GM21717 (cell line): Measurements from ENCODE around the gene TCTN2.

ENCODE experiments used
- ATAC-seq: cut with Tn5 transposase; IDR thresholded peaks from one replicate; pipeline ENCODE4 v1.9.1; 2021; ENCODE audit warnings: mild to moderate bottlenecking, moderate library complexity; ENCODE audit not compliant: unreplicated experiment

The TCTN2 gene

GRCh38 chr12:123733229-123733628 lies 62.3 kb downstream of the TCTN2 start:
- ATAC-seq: no peak

GRCh38 chr12:123734268-123734667 lies 63.4 kb downstream of the TCTN2 start:
- ATAC-seq: no peak

- no peak for ATAC-seq
Observed at GRCh38 chr12:123741937-123742572, 71.1 kb downstream of the TCTN2 start.

- no peak for ATAC-seq
Observed at GRCh38 chr12:123743002-123743401, 72.1 kb downstream of the TCTN2 start.

- ATAC-seq: no peak
Observed at GRCh38 chr12:123744836-123745235, 73.9 kb downstream of the TCTN2 start.

- no peak for ATAC-seq
Observed at GRCh38 chr12:123747309-123747708, 76.4 kb downstream of the TCTN2 start.

GRCh38 chr12:123748161-123748560 lies 77.2 kb downstream of the TCTN2 start:
- ATAC-seq: no peak

- ATAC-seq: no peak
Observed at GRCh38 chr12:123748661-123749060, 77.7 kb downstream of the TCTN2 start.

GRCh38 chr12:123749355-123749754 lies 78.4 kb downstream of the TCTN2 start:
- no peak for ATAC-seq

GRCh38 chr12:123750159-123750656 lies 79.3 kb downstream of the TCTN2 start:
- no peak for ATAC-seq

GRCh38 chr12:123752046-123752445 lies 81.1 kb downstream of the TCTN2 start:
- ATAC-seq: no peak

GRCh38 chr12:123754041-123754772 lies 83.3 kb downstream of the TCTN2 start:
- ATAC-seq: no peak

GRCh38 chr12:123757561-123757960 lies 86.6 kb downstream of the TCTN2 start:
- no peak for ATAC-seq
